T1000 (cell line): ENCODE measurements around the gene AFF3.

Experiments
- DNase-seq: peaks from one replicate; lab custom pipeline; 2025; ENCODE audit warnings: mixed read lengths; lab: John Stamatoyannopoulos, UW

The AFF3 gene

GRCh38 chr2:100072503-100072902, 69.9 kb downstream of the AFF3 start:
- DNase-seq: no peak

GRCh38 chr2:100071335-100072043, 70.9 kb downstream of the AFF3 start:
- no peak for DNase-seq

- no peak for DNase-seq
These were observed 72.3 kb downstream of the AFF3 start for GRCh38 chr2:100070078-100070477.

GRCh38 chr2:100068395-100068794, 74.0 kb downstream of the AFF3 start:
- no peak for DNase-seq

- DNase-seq: no peak
These were observed 74.6 kb downstream of the AFF3 start for GRCh38 chr2:100067784-100068183.

GRCh38 chr2:100066856-100067255, 75.5 kb downstream of the AFF3 start:
- DNase-seq: no peak

GRCh38 chr2:100066246-100066645, 76.1 kb downstream of the AFF3 start:
- DNase-seq: no peak

GRCh38 chr2:100064592-100065428, 77.6 kb downstream of the AFF3 start:
- no peak for DNase-seq

GRCh38 chr2:100064165-100064564, 78.2 kb downstream of the AFF3 start:
- no peak for DNase-seq

GRCh38 chr2:100063459-100063953, 78.9 kb downstream of the AFF3 start:
- DNase-seq: no peak

- DNase-seq: no peak
These were observed 80.1 kb downstream of the AFF3 start for GRCh38 chr2:100062336-100062735.

GRCh38 chr2:100060875-100061274, 81.5 kb downstream of the AFF3 start:
- no peak for DNase-seq

- DNase-seq: no peak
These were observed 82.8 kb downstream of the AFF3 start for GRCh38 chr2:100059638-100060037.

- no peak for DNase-seq
These were observed 84.5 kb downstream of the AFF3 start for GRCh38 chr2:100057901-100058261.

GRCh38 chr2:100054426-100054825, 88.0 kb downstream of the AFF3 start:
- DNase-seq: no peak

GRCh38 chr2:100053087-100053885, 89.1 kb downstream of the AFF3 start:
- DNase-seq: no peak

- no peak for DNase-seq
These were observed 89.7 kb downstream of the AFF3 start for GRCh38 chr2:100052650-100053049.

GRCh38 chr2:100051253-100051652, 91.1 kb downstream of the AFF3 start:
- DNase-seq: no peak

GRCh38 chr2:100050685-100051084, 91.7 kb downstream of the AFF3 start:
- DNase-seq: no peak

- DNase-seq: no peak
These were observed 95.1 kb downstream of the AFF3 start for GRCh38 chr2:100046961-100047947.

- no peak for DNase-seq
These were observed 97.4 kb downstream of the AFF3 start for GRCh38 chr2:100045000-100045399.
